HG02678 (cell line): ENCODE data around the gene PRMT9.

Experiments
- ATAC-seq: cut with Tn5 transposase; IDR thresholded peaks from one replicate; pipeline ENCODE4 v1.9.1; 2021; ENCODE audit warnings: mild to moderate bottlenecking, moderate library complexity; ENCODE audit not compliant: unreplicated experiment

The PRMT9 gene

GRCh38 chr4:147682755-147683154, 1.2 kb downstream of the PRMT9 start:
- ATAC-seq: no peak

- no peak for ATAC-seq
Observed at GRCh38 chr4:147678796-147679549, 5.0 kb downstream of the PRMT9 start.

- ATAC-seq: no peak
Observed at GRCh38 chr4:147678106-147678505, 5.9 kb downstream of the PRMT9 start.

GRCh38 chr4:147674496-147674895, 9.5 kb downstream of the PRMT9 start:
- no peak for ATAC-seq

GRCh38 chr4:147674073-147674472, 9.9 kb downstream of the PRMT9 start:
- no peak for ATAC-seq

GRCh38 chr4:147658501-147658900, 25.5 kb downstream of the PRMT9 start:
- no peak for ATAC-seq

GRCh38 chr4:147655639-147656038, 28.3 kb downstream of the PRMT9 start:
- ATAC-seq: no peak

GRCh38 chr4:147651563-147651962, 32.4 kb downstream of the PRMT9 start:
- ATAC-seq: no peak

GRCh38 chr4:147648656-147649055, 35.3 kb downstream of the PRMT9 start:
- no peak for ATAC-seq

- no peak for ATAC-seq
Observed at GRCh38 chr4:147645099-147645498, 38.9 kb downstream of the PRMT9 start.

GRCh38 chr4:147644471-147644870, 39.5 kb downstream of the PRMT9 start:
- ATAC-seq: no peak

GRCh38 chr4:147643616-147644015, 40.3 kb downstream of the PRMT9 start:
- ATAC-seq: no peak

- ATAC-seq: no peak
Observed at GRCh38 chr4:147640331-147640730, 43.6 kb downstream of the PRMT9 start.

GRCh38 chr4:147639388-147639787, 44.6 kb downstream of the PRMT9 start:
- ATAC-seq: no peak

- ATAC-seq: peak; percentile 65
Observed at GRCh38 chr4:147638942-147639341, 45.0 kb downstream of the PRMT9 start.

- no peak for ATAC-seq
Observed at GRCh38 chr4:147638365-147638764, 45.6 kb downstream of the PRMT9 start.

- no peak for ATAC-seq
Observed at GRCh38 chr4:147635348-147635747, 48.6 kb downstream of the PRMT9 start.

- no peak for ATAC-seq
Observed at GRCh38 chr4:147633643-147634042, 50.3 kb downstream of the PRMT9 start.

GRCh38 chr4:147633113-147633512, 50.9 kb downstream of the PRMT9 start:
- no peak for ATAC-seq

- no peak for ATAC-seq
Observed at GRCh38 chr4:147629783-147630730, 53.9 kb downstream of the PRMT9 start.

GRCh38 chr4:147628415-147628814, 55.5 kb downstream of the PRMT9 start:
- no peak for ATAC-seq

GRCh38 chr4:147626903-147627302, 57.1 kb downstream of the PRMT9 start:
- ATAC-seq: no peak
